GM19035 (cell line): ENCODE measurements around the gene FOXP1.

ENCODE experiments used
- ATAC-seq: cut with Tn5 transposase; IDR thresholded peaks from one replicate; pipeline ENCODE4 v1.9.1; 2021; ENCODE audit not compliant: unreplicated experiment

Gene FOXP1

DNA sequence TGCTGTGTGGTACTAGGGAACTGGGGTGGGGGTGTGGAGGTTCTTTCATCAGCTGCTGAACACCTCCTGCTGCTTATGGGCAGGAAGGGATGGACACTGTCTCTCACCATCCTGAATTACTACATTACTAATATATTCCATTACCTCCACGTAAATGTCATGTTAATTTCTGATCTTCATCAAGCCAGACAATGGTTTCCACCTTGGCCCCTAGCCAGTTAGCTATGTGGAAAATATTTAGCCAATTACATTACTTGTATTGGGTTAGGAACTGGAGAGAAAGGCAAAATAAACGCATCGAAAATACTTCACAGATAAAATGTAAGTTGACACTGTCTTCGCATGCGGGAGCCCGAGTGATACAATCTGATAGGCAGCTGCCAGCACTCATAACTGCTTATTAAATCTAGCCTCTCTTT is 95.1 kb downstream of the FOXP1 start:
- ATAC-seq, result no peak

DNA sequence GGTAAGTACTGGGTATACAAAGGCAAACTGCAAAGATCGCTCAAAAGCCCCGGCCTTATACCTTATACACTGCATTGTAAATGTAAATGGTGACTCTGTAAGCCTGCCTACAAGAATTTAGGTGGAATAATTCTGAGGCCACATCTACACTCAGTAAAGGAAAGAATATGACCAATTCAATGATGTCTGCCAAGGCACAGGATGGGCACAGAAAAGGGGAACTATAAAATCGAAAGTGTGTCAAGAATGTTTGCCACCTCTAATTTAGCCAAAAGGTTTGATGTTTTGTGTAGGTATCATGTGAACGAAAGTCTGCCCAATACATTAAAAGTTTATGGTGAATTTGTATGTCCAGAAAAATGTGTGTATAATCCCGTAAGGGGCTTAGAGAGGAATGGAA is 96.1 kb downstream of the FOXP1 start:
- no peak for ATAC-seq

DNA sequence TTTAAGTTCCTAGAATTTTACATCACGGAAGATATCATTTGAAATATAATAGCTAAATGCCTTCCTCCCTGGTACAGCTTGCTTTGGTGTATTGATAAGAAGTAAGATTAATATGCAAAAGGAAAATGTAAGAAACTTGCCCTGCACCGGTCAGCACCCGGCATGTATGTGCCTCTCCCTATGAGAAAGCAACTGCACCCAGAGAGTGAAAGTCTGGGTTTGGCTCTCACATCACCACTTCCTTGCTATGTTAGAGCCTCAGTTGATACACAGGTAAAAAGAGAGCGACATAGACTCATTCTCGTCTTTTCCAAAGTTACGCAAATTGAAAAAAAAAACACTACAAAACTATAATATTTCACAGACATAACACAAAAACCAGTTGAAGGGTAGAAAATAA is 96.7 kb downstream of the FOXP1 start:
- ATAC-seq, result no peak

DNA sequence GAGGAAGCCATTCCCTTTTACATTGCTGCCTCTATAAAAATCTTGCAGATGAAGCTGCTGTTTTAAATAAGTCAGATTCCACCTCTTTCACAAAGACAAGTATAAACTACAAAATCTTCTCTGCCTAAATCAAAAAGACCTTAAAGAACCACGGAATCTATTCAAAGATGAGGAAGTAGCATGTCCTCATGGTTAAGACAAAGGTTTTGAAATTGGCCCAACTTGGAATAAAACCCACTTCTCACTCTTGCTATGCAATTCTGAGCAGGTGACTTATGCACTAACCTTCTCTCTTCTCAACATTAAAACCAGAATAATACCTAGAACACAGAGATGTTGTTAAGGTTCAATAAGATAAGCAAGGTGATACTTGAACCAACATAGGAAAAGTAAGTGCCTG is 97.6 kb downstream of the FOXP1 start:
- no peak for ATAC-seq

DNA sequence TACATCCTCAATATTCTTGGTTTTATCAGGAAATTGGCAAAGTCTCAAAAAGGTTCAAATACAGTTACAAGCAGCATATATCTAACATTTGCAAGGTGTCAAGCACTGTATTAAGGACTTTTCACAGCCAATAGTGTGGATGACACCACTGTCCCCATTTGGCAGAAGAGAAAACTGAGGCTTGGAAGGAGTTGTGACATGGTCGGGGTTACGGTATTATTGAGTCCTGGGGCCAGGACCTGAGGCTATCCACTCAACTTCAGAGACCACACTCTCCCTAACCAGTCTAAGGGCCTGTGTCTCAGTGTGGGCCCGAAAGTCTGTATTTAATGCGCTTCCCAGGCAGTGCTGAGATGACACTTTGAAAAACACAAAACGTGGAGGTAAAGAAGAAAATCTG is 99.1 kb downstream of the FOXP1 start:
- no peak for ATAC-seq

DNA sequence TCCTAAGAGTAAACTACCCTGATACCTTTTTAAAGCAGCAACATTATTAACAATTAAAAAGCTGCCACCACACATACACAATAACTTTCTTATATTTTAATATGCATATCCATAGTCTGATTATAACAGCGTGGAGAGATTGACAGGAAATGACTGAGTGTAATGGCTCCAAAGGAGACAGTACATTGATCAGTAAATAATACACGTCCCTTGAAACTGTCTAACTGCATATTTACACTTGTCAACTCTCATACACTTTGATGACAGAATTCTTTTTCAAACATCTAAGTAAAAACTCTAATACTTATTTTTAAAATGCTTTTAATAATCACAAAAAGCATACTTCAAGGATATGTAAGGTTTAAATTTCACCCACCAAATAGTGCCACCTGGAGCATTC is 99.5 kb downstream of the FOXP1 start:
- ATAC-seq, result no peak

DNA sequence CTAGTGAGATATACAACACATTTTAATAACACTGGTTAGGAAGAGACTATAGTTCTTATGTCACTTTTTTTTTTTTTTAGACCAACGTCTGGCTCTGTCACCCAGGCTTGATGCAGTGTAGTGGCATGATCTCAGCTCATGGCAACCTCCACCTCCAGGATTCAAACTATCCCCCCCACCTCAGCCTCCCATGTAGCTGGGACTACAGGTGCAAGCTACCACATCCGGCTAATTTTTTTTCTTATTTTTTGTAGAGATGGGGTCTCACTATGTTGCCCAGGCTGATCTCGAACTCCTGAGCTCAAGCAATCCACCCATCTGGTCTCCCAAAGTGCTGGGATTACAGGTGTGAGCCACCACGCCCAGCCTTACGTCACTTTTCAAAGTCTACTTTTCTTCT is 100.8 kb downstream of the FOXP1 start:
- no peak for ATAC-seq

DNA sequence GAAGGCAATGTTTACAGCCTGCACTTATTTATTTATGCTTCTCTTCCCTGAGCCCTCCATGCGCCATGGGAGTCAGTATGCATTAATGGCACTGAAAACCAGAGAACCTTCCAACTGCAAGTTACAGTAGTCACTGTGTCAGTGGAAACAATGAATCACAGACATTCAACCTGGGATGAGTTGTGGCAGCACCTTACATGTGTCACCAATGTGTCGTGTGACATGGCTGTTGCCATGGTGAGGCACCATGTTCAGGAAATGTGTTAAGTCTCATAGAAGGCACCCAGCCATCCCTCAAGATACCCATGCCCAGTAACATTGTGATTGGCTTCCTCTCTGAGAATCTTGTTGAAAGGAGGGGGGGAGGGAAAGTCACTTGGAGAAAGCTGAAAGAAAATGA is 105.0 kb downstream of the FOXP1 start:
- no peak for ATAC-seq

DNA sequence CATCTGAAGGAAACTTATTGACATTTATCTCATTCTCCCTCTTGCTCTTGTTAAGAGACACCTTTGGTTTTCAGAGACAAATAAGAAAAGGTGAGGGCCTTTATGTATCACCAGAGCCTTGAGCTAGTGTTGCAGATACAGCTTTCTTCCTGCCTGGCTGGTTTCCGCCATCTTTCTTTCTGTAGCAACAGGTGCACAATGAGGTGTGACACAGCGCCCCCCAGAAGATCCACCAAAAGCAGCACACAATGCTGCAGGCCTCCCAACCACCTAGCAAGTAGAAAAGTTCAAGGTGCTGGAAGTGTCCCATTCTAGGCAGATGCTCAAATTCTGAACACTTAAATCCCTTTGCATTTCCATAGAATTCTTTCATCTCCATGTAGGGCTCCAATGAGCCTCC is 106.6 kb downstream of the FOXP1 start:
- ATAC-seq, result no peak

DNA sequence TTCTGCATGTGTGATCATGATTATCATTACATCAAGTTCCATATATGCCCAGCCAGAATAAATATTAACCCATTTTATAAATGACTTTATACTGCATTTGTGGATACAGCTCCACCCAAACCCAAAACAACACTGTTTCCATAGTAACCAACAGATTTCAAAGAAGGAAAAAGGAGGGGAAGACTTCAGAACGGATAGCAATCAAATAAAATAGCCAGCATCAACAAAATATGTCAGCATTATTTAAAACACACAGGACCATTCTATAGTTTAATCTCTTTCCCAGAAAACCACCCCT is 114.4 kb downstream of the FOXP1 start:
- ATAC-seq, result no peak

DNA sequence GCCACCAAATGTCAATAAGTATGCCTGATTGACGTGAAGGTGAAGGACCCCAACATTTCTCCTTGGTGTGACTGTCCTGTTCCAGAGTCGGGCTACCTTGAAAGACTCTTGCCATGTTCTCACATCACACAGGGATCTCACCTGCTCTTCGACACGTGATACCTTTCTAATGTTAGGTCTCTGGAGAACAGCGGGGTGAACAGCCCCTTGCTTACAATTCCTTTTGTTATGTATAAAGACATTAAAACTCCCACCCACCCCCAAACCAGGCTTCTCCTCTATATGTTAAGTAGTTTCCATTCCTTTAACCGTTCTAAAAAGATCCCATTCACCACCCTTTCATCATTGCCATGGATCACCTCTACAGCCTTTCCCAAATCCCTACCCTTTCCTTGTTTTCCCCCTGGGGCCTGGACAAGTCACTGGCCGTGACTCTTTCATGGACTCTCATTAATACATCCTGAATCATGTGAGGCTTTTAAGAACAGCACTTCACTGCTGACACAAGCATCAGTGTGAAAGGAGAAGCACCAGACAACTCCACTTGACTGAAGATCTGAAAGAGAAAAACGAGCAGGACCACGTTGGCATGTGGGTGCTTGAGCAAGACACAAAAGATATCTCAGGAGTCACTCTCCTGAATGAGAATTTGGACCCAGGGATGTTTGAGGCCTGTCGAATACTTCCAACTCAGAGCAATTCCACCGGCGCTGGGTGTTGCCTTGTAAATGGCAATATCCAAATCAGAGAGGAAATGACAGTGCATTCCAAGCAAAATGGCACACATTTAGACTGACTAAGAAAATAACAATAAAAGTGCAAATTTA is 115.0 kb downstream of the FOXP1 start:
- no peak for ATAC-seq

DNA sequence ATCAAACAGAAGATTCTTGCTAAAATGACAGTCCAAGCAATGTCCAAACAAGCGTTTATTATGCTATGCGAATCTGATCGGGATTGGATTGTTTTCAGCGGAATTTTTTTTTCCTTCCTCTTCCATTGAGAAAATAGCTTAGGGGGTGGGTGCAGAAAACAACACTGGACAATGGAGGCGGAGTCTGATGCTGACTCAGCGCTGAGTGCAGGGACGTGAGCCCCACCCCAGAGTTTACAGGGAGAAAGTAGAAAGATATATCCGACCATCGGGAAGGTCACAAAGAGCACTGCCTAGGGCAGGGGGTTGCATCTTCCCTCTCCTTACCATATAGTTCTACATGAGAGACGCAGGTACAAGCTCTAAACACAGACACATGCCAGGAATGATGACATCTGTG is 117.0 kb downstream of the FOXP1 start:
- no peak for ATAC-seq

DNA sequence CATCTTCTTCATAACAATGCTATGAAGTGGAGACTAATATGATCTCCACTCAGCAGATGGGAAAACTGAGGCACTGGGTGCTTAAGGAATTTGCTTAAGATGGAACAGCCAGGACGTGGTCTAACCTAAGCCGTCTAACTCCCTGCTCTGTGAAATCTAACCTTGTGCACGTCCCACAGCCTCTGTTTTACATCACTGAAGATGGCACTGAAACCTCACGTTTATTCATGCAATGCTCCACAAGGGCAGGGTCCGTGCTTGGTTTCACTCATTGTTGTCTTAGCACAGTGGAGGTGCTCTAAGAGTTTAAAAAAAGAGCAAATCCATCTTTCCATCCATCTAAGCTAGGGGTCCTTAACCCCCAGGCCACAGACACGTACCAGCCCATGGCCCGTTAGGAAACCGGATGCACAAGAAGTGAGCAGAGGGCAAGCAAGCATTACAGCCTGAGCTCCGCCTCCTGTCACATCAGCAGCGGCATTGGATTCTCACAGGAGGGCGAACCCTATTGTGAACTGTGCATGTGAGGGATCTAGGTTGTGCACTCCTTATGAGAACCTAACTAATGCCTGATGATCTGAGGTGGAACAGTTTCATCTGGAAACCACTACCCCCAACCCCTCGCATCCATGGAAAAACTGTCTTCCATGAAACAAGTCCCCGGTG is 118.0 kb downstream of the FOXP1 start:
- ATAC-seq, result no peak

DNA sequence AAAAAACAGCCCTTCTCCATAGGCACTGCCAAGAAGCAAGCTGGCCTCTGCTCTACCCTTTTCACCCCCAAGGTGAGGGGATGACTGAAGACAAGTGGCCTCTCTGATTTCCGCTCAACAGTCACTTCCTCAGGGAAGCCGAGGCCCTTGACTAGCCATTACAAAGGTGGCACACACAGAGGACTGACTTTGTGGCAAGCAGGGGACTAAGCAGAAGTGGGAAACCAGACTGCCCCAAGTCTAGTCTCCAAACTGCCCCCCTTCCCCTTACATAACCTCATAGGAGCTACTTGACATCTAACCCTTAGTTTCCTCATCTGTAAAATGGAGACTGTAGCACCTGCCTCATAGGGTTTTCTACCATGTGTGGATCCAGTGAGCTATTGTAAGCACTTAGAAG is 118.9 kb downstream of the FOXP1 start:
- ATAC-seq, result no peak

DNA sequence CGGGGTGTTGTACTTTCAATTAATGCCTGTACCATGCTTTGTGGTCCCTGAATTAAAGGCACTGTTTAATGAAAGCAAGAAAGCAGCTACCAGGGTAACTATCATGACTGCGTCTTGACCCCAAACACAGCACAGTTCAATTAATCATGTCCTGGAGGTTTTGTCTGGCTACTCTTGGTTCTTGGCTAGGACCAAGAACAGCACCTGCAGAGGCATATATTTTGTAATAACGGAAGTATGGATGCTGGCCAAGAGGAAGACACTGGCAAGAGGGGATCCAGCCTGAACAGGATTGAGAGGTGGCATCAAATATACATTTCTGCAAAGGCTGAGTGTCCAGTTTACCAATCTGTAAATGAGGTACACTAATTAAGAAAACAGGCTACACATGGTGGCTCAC is 119.9 kb downstream of the FOXP1 start:
- ATAC-seq, result no peak

DNA sequence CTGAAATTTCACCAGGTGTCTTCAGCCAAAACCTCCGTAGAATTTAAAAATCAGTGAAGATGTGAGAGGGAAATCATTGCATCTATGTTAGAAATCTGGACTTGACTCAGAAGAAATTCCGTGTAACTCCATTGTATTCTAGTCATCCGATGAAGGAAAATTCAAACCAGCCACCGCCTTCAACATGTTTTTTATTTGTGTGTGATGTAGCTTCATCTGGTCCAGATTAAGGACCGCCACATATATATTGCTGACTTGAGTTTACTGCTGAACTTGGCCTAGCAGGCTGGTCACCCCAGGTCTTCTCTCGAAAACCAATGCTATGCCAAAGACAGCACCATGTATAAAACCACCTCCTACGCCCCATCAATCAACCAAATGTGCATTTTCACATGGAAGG is 120.9 kb downstream of the FOXP1 start:
- no peak for ATAC-seq

DNA sequence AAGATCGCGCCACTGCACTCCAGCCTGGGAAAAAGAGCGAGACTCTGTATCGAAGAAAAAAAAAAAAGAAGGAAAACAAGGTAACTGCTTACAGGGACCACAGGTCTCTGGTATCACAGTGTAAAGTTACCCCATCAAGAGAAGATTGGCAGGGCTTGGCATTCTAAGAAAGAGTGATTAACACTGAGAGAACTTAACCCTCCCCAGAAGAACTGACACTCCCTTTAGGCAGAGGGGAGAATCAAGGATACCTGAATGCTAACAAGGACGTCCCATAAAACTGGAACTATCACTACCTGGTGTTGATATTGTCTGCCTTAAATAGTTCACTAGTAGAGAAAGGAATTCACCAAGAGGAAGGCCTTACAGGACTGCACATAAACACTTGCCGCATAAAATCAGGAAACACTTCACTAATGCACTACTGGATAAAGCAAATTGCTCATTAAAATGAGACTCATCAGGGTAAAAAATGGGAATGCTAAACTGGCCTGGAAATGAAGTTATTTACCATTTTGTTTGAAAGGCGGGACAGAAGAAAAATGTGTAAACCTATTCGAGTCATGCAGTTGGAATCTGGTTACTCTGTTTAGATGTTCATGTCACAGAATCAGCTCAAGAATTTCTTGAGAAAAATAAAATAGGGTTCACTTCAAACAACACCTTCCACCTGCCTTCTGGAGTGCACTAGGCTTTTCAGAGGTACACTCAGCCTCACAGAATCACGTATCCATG is 121.6 kb downstream of the FOXP1 start:
- no peak for ATAC-seq

DNA sequence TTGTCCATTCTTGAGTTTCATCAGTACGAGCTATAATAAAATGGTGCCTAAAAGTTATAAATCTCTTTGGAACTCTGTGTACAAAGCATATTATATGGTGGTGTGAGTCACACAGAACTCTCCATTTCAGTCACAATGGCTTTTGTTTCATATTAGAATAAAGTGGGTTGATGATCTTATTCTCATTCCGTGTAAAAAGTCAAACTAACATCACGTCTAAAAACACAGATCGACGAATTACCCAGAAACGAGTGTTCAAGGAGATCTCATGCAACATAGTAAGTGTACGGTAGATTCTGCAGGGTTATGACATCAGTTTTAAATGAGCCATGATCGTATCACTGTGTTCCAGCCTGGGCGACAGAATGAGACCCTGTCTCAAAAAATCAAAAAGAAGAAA is 122.4 kb downstream of the FOXP1 start:
- ATAC-seq, result no peak

DNA sequence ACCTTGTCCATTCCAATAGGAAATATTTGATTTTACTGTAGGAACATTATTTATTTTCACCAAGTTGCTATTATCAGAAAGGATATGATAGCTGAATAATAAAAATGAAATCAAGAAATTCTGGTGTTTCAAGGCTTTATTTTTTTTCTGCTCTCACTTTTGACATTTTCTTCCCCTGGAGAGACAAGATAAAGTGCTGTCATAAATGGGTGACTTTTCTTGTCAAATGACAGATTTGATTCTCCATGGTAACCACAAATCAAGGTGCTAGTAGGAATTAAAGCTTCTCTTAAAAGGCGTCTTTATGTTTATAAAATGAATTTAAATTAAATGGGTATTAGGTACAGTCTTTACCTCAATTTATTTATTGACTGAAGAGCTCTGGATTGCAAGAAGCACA is 124.6 kb downstream of the FOXP1 start:
- no peak for ATAC-seq

DNA sequence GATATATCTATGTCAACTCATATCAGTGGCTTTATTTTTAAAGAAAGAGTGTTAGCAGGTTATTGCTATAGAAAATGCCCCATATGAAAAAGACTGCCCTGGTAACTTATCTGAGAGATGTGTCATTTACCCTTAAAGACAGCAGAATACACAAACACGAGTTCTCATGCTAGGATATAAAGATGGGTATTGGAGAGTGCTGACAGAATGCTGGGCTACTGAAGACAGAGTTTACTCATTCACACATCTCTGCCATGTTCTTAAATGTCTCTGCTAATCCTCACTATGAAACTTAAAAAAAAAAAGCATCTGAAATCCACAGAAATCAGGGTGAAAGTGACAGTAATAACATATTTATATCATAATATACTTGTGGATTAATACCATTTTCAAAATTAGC is 126.7 kb downstream of the FOXP1 start:
- ATAC-seq, result no peak

DNA sequence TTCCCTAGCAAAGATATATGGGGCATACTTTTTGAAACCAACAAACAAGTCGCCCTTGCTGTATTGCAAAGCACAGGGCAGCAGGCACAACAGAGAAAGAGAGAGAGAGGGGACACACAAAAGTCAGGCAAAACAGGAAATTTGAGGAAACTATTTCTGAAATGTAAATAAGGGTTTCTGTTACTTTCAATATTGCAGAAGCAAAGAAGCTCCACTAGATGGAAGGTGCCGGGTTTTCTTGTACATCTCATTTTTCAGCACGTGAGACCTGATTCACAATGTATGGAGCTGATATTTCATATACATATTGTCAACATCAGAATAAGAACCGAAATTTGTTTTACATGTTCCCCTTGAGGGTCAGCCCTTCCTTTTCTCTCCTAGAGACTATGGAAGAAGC is 127.4 kb downstream of the FOXP1 start:
- ATAC-seq, result no peak
